HUES64 (cell line): ENCODE measurements around the gene LDAH.

Experiments used
- H3K27ac ChIP-seq: 2 replicates; pipeline ENCODE4 v1.7.0; 2013; ENCODE audit warnings: low read depth, low read length, inconsistent platforms
- H3K27me3 ChIP-seq: 2 replicates; pipeline ENCODE4 v1.6.1; 2013; ENCODE audit warnings: mild to moderate bottlenecking, low read length; ENCODE audit not compliant: insufficient read depth
- H3K36me3 ChIP-seq: 2 replicates; pipeline ENCODE4 v1.6.1; 2013; ENCODE audit warnings: mild to moderate bottlenecking, low read length; ENCODE audit not compliant: insufficient read depth
- H3K4me1 ChIP-seq: 2 replicates; pipeline ENCODE4 v1.6.1; 2013; ENCODE audit warnings: mild to moderate bottlenecking, low read length, moderate library complexity; ENCODE audit not compliant: insufficient read depth
- H3K4me3 ChIP-seq: 2 replicates; pipeline ENCODE4 v1.5.1; 2013; ENCODE audit warnings: mild to moderate bottlenecking, low read length, moderate library complexity
- H3K9ac ChIP-seq: 2 replicates; pipeline ENCODE4 v1.6.1; 2013; ENCODE audit warnings: mild to moderate bottlenecking, low read depth, low read length
- H3K9me3 ChIP-seq: 2 replicates; pipeline ENCODE4 v1.6.1; 2013; ENCODE audit warnings: low read depth, low read length; ENCODE audit not compliant: insufficient read depth
- WGBS: fragments of 150-250, 120-280 bp; methylation state at CpG from one replicate; pipeline ENCODE4 v1.1.7; 2013; ENCODE audit warnings: missing lambda C conversion rate; 5-methylcytosine and 5-hydroxymethylcytosine counted together

Gene LDAH

GRCh38 chr2:20697322-20697934 lies 125.5 kb downstream of the LDAH start:
- H3K27me3 ChIP-seq, result no peaks in the 10 kb centered on the region
- no peak overlapping the region for H3K27ac ChIP-seq
- 0 out of 2 replicates have a peak, but pooled peaks cover 6% of the 10 kb centered on the region for H3K36me3 ChIP-seq
- no peak overlapping the region for H3K4me3 ChIP-seq
- no peaks in the 10 kb centered on the region for H3K4me1 ChIP-seq
- WGBS, result 100% methylated on average over 2 of the region's 2 CpGs
- H3K9ac ChIP-seq, result no peak overlapping the region
- no peaks in the 10 kb centered on the region for H3K9me3 ChIP-seq

GRCh38 chr2:20696366-20696765 lies 126.5 kb downstream of the LDAH start:
- 94% methylated on average over 2 of the region's 2 CpGs for WGBS
- 0 out of 2 replicates have a peak, but pooled peaks cover 6% of the 10 kb centered on the region for H3K36me3 ChIP-seq

DNA sequence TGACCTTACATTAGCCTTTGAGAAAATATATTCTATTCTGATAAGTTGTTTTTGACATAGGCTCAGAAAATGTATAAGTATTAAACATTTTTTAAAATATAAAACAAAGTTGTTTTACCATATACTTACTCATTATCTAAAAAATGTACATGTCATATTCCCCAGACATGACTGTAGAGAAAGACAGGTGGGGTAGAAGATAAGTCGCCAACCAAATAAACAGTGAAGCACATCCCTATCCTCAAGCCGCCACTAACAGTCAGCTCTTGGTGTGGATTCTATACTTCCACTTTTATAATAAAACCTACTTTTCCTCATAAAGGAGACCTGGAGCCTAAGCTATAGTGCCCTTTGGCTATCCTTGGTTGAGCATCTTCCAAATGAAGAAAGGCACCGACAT lies 129.6 kb downstream of the LDAH start:
- Histone ChIP-seq H3K36me3 (0 out of 2 replicates have a peak, but pooled peaks cover 5% of the 10 kb centered on the region), H3K27me3 (no peaks in the 10 kb centered on the region), H3K9ac (no peak overlapping the region), H3K4me1 (no peaks in the 10 kb centered on the region), H3K4me3 (no peak overlapping the region), H3K27ac (no peak overlapping the region), H3K9me3 (no peaks in the 10 kb centered on the region)
- WGBS, result 97% methylated on average over 3 of the region's 3 CpGs

More at GRCh38 chr2:20696366-20696765, 126.5 kb downstream of the LDAH start:
- H3K9me3 ChIP-seq, result no peaks in the 10 kb centered on the region
- no peak overlapping the region for H3K4me3 ChIP-seq
- H3K4me1 ChIP-seq, result no peaks in the 10 kb centered on the region
- H3K9ac ChIP-seq, result no peak overlapping the region
- H3K27ac ChIP-seq, result no peak overlapping the region
- H3K27me3 ChIP-seq, result no peaks in the 10 kb centered on the region

GRCh38 chr2:20692081-20692480 lies 130.8 kb downstream of the LDAH start:
- 100% methylated on average over 2 of the region's 2 CpGs for WGBS

DNA sequence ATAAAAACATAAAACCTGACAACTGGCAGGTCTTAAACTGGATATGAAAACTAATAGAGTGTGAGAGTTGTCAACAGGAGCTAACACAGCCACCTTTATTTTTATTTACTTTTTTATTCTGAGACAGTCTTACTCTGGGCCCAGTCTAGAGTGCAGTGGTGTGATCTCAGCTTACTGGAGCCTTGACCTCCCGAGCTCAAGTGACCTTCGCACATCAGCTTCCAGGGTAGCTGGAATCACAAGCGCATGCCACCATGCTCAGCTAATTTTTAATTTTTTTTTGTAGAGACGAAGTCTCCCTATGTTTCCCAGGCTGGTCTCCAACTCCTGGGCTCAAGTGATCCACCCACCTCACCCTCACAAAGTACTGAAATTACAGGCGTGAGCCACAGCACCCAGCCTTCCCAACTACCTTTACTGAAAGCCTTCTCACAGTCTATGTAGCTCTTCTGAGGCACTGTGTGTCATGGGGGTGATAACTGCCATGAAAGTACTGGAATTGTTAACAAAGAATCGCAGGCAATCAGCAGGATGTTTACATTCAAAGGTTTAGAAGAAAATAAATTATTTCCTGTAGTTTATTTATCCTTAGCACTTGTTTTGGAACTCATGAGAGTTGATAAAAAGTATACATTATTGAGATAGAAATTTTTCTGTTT lies 131.7 kb downstream of the LDAH start:
- Histone ChIP-seq H3K9me3 (no peaks in the 10 kb centered on the region), H3K4me3 (no peak overlapping the region), H3K9ac (no peak overlapping the region), H3K4me1 (no peaks in the 10 kb centered on the region), H3K27me3 (no peaks in the 10 kb centered on the region), H3K36me3 (peaks cover 18% of the 10 kb centered on the region), H3K27ac (no peak overlapping the region)
- WGBS, result 93% methylated on average over 6 of the region's 6 CpGs

More at GRCh38 chr2:20692081-20692480, 130.8 kb downstream of the LDAH start:
- no peak overlapping the region for H3K9ac ChIP-seq
- H3K4me1 ChIP-seq, result no peaks in the 10 kb centered on the region
- H3K4me3 ChIP-seq, result no peak overlapping the region
- H3K27me3 ChIP-seq, result no peaks in the 10 kb centered on the region
- H3K27ac ChIP-seq, result no peak overlapping the region
- H3K9me3 ChIP-seq, result no peaks in the 10 kb centered on the region
- peaks cover 10% of the 10 kb centered on the region; the same call in 1 of the 2 replicates for H3K36me3 ChIP-seq

- WGBS, result 90% methylated on average over 11 of the region's 11 CpGs
- no peaks in the 10 kb centered on the region for H3K27me3 ChIP-seq
- H3K4me3 ChIP-seq, result no peak overlapping the region
- no peak overlapping the region for H3K27ac ChIP-seq
- no peaks in the 10 kb centered on the region for H3K9me3 ChIP-seq
- H3K9ac ChIP-seq, result no peak overlapping the region
- peaks cover 28% of the 10 kb centered on the region for H3K36me3 ChIP-seq
- H3K4me1 ChIP-seq, result no peaks in the 10 kb centered on the region
Measured at GRCh38 chr2:20689428-20690264, 133.3 kb downstream of the LDAH start.

GRCh38 chr2:20687260-20687832 lies 135.6 kb downstream of the LDAH start:
- Histone ChIP-seq H3K27me3 (no peaks in the 10 kb centered on the region), H3K9ac (no peak overlapping the region), H3K36me3 (peaks cover 28% of the 10 kb centered on the region), H3K4me1 (no peaks in the 10 kb centered on the region), H3K27ac (no peak overlapping the region), H3K9me3 (no peaks in the 10 kb centered on the region), H3K4me3 (no peak overlapping the region)
- WGBS, result 92% methylated on average over 4 of the region's 4 CpGs

DNA sequence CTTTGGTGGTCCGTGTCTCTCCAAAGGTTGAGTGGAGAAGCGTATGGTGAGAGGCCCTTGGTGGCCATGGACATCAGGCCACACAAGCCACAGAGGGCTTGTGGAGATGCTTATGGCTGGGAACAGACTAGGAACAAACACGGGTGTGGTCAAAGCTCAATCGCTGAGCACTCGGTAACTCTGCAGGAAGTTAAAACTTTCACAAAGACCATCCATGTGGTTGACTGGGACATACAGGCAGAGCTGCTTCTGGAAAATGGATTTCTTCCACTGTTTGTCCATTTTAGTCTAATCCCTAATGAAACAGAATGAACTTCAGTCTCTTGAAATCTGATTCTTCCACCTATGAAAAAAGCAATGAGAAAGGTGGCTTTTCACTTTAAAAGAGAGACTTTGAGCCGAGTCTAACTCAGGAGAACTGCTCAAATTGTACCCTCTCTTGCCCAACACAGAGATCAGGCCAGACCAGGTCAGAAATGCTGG lies 138.3 kb downstream of the LDAH start:
- no peak overlapping the region for H3K9ac ChIP-seq
- no peak overlapping the region for H3K27ac ChIP-seq
- no peaks in the 10 kb centered on the region for H3K27me3 ChIP-seq
- no peaks in the 10 kb centered on the region for H3K4me1 ChIP-seq
- no peak overlapping the region for H3K4me3 ChIP-seq
- H3K36me3 ChIP-seq, result peaks cover 28% of the 10 kb centered on the region
- WGBS, result 84% methylated on average over 6 of the region's 6 CpGs
- no peaks in the 10 kb centered on the region for H3K9me3 ChIP-seq

GRCh38 chr2:20682167-20682920 lies 140.6 kb downstream of the LDAH start:
- no peaks in the 10 kb centered on the region for H3K27me3 ChIP-seq
- peaks cover 21% of the 10 kb centered on the region for H3K36me3 ChIP-seq
- WGBS, result 89% methylated on average over 7 of the region's 7 CpGs
- no peaks in the 10 kb centered on the region for H3K9me3 ChIP-seq
- no peak overlapping the region for H3K9ac ChIP-seq
- H3K4me1 ChIP-seq, result no peaks in the 10 kb centered on the region
- H3K4me3 ChIP-seq, result no peak overlapping the region
- H3K27ac ChIP-seq, result no peak overlapping the region

DNA sequence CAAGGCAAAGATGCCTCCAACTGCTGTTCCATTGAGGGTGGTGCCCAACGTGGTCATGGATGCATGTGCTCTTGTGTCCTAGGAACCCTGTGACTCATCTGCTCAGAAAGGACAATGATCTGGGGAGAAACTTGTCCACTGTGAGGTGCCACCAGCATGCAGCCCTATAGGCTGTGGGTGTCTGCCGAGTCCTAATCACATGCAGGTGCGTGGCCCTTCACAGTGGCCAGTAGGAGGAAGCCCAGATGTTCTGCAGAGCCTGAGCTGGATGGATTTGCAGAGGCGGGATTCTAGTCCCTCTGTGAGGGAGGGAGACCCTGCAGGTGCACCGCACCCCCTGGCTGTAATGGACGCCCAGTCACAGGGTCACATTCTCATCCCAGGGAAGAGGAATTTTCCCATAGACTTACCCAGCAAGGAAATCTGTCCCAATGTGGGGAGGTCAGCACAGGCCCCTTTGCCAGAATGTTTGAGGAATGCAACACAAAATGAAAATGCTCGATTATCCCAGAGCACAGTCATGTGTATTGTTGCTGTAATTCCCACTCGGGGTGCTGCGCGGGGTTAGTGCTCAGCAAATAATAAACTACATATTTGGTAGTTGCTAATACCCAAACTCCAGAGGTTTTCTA lies 142.0 kb downstream of the LDAH start:
- H3K9ac ChIP-seq, result no peak overlapping the region
- no peaks in the 10 kb centered on the region for H3K9me3 ChIP-seq
- no peak overlapping the region for H3K27ac ChIP-seq
- WGBS, result 95% methylated on average over 10 of the region's 10 CpGs
- peaks cover 7% of the 10 kb centered on the region for H3K36me3 ChIP-seq
- no peaks in the 10 kb centered on the region for H3K4me1 ChIP-seq
- no peaks in the 10 kb centered on the region for H3K27me3 ChIP-seq
- no peak overlapping the region for H3K4me3 ChIP-seq
